ENCODE measurements around the gene STK24.

DNA sequence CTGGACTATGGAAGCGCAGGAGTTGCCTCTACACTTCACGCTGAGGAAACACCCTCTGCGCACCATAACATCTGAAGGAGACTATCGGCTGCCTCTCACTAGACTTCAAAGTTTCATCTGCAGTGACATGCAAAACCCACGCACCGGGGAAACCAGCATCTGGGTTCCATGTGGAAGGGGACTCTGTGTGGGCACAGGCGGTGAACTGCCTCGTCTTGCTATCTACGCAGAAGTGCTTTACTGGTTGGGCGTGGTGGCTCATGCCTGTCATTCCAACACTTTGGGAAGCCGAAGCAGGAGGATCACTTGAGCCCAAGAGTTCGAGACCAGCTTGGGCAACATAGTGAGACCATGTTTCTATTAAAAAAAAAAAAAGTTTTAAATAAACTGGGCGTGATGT is 116.4 kb downstream of the STK24 start:
- TF ChIP-seq HDAC2 (IDR thresholded peaks at IDR 0.05) (no peak), CTCF (IDR thresholded peaks at IDR 0.05 in 2 of 3, conservative IDR thresholded peaks at IDR 0.05 in 1 of 3; ENCODE audit: control insufficient read depth in 2 of 3, extremely low read depth in 1 of 3, insufficient read depth in 1 of 3, low read depth in 3 of 3, low read length in 3 of 3) (no peak), SP1 (IDR thresholded peaks at IDR 0.05; ENCODE audit: low read depth, low read length) (no peak), IKZF1 (conservative IDR thresholded peaks at IDR 0.05) (no peak), NBN (IDR thresholded peaks at IDR 0.05) (no peak), RCOR1 (conservative IDR thresholded peaks at IDR 0.05; ENCODE audit: low read depth, low read length) (no peak), EZH2 (IDR thresholded peaks at IDR 0.05; ENCODE audit: borderline replicate concordance, control insufficient read depth, low read depth, low read length) (no peak), POLR2A (IDR thresholded peaks at IDR 0.05; ENCODE audit: low read depth, low read length) (no peak)
- TF ChIP-seq, protein P1, sequence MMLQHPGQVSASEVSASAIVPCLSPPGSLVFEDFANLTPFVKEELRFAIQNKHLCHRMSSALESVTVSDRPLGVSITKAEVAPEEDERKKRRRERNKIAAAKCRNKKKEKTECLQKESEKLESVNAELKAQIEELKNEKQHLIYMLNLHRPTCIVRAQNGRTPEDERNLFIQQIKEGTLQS (IDR thresholded peaks at IDR 0.05; ENCODE audit: borderline replicate concordance, extremely low read depth, low read depth, low read length) = no peak
- TF ChIP-seq, protein P2, sequence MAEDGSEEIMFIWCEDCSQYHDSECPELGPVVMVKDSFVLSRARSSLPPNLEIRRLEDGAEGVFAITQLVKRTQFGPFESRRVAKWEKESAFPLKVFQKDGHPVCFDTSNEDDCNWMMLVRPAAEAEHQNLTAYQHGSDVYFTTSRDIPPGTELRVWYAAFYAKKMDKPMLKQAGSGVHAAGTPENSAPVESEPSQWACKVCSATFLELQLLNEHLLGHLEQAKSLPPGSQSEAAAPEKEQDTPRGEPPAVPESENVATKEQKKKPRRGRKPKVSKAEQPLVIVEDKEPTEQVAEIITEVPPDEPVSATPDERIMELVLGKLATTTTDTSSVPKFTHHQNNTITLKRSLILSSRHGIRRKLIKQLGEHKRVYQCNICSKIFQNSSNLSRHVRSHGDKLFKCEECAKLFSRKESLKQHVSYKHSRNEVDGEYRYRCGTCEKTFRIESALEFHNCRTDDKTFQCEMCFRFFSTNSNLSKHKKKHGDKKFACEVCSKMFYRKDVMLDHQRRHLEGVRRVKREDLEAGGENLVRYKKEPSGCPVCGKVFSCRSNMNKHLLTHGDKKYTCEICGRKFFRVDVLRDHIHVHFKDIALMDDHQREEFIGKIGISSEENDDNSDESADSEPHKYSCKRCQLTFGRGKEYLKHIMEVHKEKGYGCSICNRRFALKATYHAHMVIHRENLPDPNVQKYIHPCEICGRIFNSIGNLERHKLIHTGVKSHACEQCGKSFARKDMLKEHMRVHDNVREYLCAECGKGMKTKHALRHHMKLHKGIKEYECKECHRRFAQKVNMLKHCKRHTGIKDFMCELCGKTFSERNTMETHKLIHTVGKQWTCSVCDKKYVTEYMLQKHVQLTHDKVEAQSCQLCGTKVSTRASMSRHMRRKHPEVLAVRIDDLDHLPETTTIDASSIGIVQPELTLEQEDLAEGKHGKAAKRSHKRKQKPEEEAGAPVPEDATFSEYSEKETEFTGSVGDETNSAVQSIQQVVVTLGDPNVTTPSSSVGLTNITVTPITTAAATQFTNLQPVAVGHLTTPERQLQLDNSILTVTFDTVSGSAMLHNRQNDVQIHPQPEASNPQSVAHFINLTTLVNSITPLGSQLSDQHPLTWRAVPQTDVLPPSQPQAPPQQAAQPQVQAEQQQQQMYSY (CRISPR knock-in tag; IDR thresholded peaks at IDR 0.05) = no peak
- TF ChIP-seq, protein P3, sequence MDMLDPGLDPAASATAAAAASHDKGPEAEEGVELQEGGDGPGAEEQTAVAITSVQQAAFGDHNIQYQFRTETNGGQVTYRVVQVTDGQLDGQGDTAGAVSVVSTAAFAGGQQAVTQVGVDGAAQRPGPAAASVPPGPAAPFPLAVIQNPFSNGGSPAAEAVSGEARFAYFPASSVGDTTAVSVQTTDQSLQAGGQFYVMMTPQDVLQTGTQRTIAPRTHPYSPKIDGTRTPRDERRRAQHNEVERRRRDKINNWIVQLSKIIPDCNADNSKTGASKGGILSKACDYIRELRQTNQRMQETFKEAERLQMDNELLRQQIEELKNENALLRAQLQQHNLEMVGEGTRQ (IDR thresholded peaks at IDR 0.05; ENCODE audit: borderline replicate concordance, low read depth, low read length) = no peak
